Measurements from ENCODE around the gene PRAC2. TPM values are rescaled to one million over a fixed set of nuclear protein-coding genes. Genes with fewer than 3 reads are reported as not detected.

PRAC2 gene
- total RNA-seq, 4 donors from 2014 or later = not detected

GRCh38 chr17:48759288-48759687 lies 36.3 kb downstream of the PRAC2 start:
- H3K4me3 ChIP-seq (replicated peaks in 1 of 3) = no peak overlapping the region
- no peaks in the 10 kb centered on the region for H3K36me3 ChIP-seq
- intact Hi-C loops (cut with DNase I) = no loop called here
- peaks cover 23% of the 10 kb centered on the region for H3K27me3 ChIP-seq
- DNase-seq = no peak
- H3K27ac ChIP-seq = no peak overlapping the region
- no peaks in the 10 kb centered on the region for H3K4me1 ChIP-seq
- TF ChIP-seq, protein P1, sequence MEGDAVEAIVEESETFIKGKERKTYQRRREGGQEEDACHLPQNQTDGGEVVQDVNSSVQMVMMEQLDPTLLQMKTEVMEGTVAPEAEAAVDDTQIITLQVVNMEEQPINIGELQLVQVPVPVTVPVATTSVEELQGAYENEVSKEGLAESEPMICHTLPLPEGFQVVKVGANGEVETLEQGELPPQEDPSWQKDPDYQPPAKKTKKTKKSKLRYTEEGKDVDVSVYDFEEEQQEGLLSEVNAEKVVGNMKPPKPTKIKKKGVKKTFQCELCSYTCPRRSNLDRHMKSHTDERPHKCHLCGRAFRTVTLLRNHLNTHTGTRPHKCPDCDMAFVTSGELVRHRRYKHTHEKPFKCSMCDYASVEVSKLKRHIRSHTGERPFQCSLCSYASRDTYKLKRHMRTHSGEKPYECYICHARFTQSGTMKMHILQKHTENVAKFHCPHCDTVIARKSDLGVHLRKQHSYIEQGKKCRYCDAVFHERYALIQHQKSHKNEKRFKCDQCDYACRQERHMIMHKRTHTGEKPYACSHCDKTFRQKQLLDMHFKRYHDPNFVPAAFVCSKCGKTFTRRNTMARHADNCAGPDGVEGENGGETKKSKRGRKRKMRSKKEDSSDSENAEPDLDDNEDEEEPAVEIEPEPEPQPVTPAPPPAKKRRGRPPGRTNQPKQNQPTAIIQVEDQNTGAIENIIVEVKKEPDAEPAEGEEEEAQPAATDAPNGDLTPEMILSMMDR (IDR thresholded peaks at IDR 0.05) = no peak
- no peak for TF ChIP-seq POLR2A (IDR thresholded peaks at IDR 0.05)
- no peaks in the 10 kb centered on the region for H3K9me3 ChIP-seq

- WGBS, 2 donors = 30 to 44% methylated on average over 4 of the region's 4 CpGs
- peaks cover 11% of the 10 kb centered on the region for H3K27me3 ChIP-seq
- DNase-seq = no peak
- no peaks in the 10 kb centered on the region for H3K36me3 ChIP-seq
- H3K4me1 ChIP-seq = no peaks in the 10 kb centered on the region
- no peaks in the 10 kb centered on the region for H3K9me3 ChIP-seq
- intact Hi-C loops (cut with DNase I) = no loop called here
- no peak for TF ChIP-seq POLR2A (IDR thresholded peaks at IDR 0.05)
- TF ChIP-seq, protein P1 (IDR thresholded peaks at IDR 0.05) = no peak
- no peak overlapping the region for H3K27ac ChIP-seq
- no peak overlapping the region for H3K4me3 ChIP-seq (replicated peaks in 1 of 3)
These were observed 37.4 kb downstream of the PRAC2 start for GRCh38 chr17:48760411-48760810.

- no peak for TF ChIP-seq POLR2A (IDR thresholded peaks at IDR 0.05)
- TF ChIP-seq, protein P1 (IDR thresholded peaks at IDR 0.05) = no peak
- WGBS, 2 donors = 75 to 81% methylated on average over 6 of the region's 6 CpGs
- Histone ChIP-seq H3K36me3 (no peaks in the 10 kb centered on the region), H3K27ac (no peak overlapping the region), H3K27me3 (peaks cover 7% of the 10 kb centered on the region), H3K4me3 (replicated peaks in 1 of 3) (no peak overlapping the region), H3K4me1 (no peaks in the 10 kb centered on the region), H3K9me3 (no peaks in the 10 kb centered on the region)
- intact Hi-C loops (cut with DNase I) = no loop called here
- DNase-seq = no peak
These were observed 38.1 kb downstream of the PRAC2 start for GRCh38 chr17:48761114-48761513.

DNA sequence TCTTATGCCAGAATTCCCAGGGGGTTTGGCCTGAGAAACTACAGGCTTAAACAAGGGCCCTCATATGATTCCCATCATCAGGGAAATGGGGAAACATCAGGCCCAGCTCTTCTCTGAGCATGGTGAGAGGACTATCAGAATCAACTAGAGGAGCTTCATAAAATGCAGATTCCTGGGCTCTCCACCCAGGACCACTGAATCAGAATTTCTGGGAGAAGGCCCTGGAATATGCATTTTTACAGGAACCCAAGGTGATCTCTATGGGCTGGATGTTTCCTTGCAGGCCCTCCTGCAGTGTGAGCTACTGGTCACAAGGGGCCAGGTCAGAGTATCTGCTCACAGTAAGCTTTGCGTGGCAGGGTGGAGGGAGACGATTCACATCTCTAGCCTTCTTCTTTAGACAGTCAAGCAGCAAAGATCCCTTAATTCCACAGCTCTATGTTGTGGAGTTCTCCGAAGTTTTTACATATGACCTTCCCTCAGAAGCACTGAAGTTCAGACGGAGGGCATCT lies 44.3 kb downstream of the PRAC2 start:
- TF ChIP-seq POLR2A (IDR thresholded peaks at IDR 0.05) = no peak
- TF ChIP-seq, protein P1 (IDR thresholded peaks at IDR 0.05) = no peak
- Histone ChIP-seq H3K27ac (no peak overlapping the region), H3K4me3 (replicated peaks in 1 of 3) (no peak overlapping the region), H3K27me3 (no peaks in the 10 kb centered on the region), H3K4me1 (no peaks in the 10 kb centered on the region), H3K36me3 (no peaks in the 10 kb centered on the region), H3K9me3 (no peaks in the 10 kb centered on the region)
- intact Hi-C loops (cut with DNase I) = no loop called here
- no peak for DNase-seq
- 78 to 82% methylated on average over 4 of the region's 4 CpGs for WGBS, 2 donors

DNA sequence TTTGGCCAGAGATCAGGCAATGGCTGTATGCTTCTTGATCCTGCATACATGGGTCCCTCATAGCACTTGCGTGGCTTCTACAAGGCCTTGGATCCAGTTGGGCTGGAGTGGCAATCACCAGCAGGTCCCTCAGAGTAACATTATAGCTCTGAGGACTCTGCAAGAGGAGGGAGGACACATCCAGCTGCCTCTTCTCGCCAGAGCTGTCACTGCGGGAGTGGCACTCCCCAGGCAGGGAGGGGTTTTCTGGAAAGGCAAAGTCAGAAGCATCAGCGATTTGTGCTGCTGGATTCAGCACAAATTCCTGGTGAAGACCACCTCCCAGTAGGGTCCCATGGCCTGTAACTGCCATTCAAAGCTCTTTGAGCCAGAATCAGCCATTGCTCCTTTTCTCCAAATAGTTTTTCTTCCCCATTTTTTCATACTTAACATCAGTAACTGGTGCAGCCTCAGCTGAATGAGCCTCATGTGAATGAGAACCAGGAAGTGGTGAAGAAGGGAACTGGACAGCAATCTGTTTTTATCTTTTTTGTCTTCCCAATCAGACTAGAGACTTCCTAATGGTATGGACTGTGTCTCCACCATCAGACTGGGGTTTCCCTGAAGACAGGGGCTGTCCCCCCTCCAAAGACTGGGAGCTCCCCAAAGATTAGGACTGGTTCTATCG lies 46.2 kb downstream of the PRAC2 start:
- WGBS, 2 donors = 88 to 96% methylated on average over 5 of the region's 5 CpGs

More for the DNA sequence above, 46.2 kb downstream of the PRAC2 start:
- intact Hi-C loops (cut with DNase I) = no loop called here
- no peak for DNase-seq
- Histone ChIP-seq H3K27ac (no peak overlapping the region), H3K36me3 (no peaks in the 10 kb centered on the region), H3K27me3 (no peaks in the 10 kb centered on the region), H3K9me3 (no peaks in the 10 kb centered on the region), H3K4me1 (no peaks in the 10 kb centered on the region), H3K4me3 (replicated peaks in 1 of 3) (no peak overlapping the region)
- TF ChIP-seq, protein P1 (IDR thresholded peaks at IDR 0.05) = no peak
- no peak for TF ChIP-seq POLR2A (IDR thresholded peaks at IDR 0.05)
